Activated CD4-positive, alpha-beta memory T cell treated with anti-CD3 and anti-CD28 coated beads for 36 hours (primary cell): Measurements from ENCODE around the gene ENTPD6. TPM values are rescaled to one million over a fixed set of nuclear protein-coding genes. Genes with fewer than 3 reads are reported as not detected.
"Not testable (repeated sequence)": the region's sequence is repeated elsewhere in the genome, so short reads cannot be mapped to it uniquely, and the experiment has no call there.

ENCODE experiments used
- CTCF ChIA-PET: fragments of 350-600 bp; sonication (Branson Sonifier 250); formaldehyde crosslinking; loops from one replicate; lab custom pipeline; 2021; ENCODE audit warnings: antibody characterized with exemption, inconsistent platforms; lab: Charles Lee
- POLR2A ChIA-PET: fragments of 350-600 bp; sonication (Branson Sonifier 250); formaldehyde crosslinking; loops from one replicate; lab custom pipeline; 2021; ENCODE audit warnings: antibody characterized with exemption; lab: Charles Lee
- DNase-seq: peaks from one replicate; pipeline ENCODE4 v3.0.0-alpha.2; 2020
- H3K27ac Mint-ChIP-seq: one replicate; pipeline ENCODE4 v1.8.0; 2021; ENCODE audit warnings: mixed read lengths
- H3K27me3 Mint-ChIP-seq: one replicate; pipeline ENCODE4 v1.8.0; 2021; ENCODE audit warnings: mixed read lengths
- H3K36me3 Mint-ChIP-seq: one replicate; pipeline ENCODE4 v1.8.0; 2021; ENCODE audit warnings: mixed read lengths
- H3K4me1 Mint-ChIP-seq: one replicate; pipeline ENCODE4 v1.8.0; 2021; ENCODE audit warnings: low read depth, mixed read lengths
- H3K4me3 Mint-ChIP-seq: one replicate; pipeline ENCODE4 v1.8.0; 2021; ENCODE audit warnings: mild to moderate bottlenecking, mixed read lengths
- H3K9me3 Mint-ChIP-seq: one replicate; pipeline ENCODE4 v1.8.0; 2021; ENCODE audit warnings: mixed read lengths
- intact Hi-C: fragments of 100-400 bp; cut with micrococcal nuclease; formaldehyde crosslinking; loops from one replicate; pipeline ENCODE4 v1.15.1; 2023
- total RNA-seq, 2 experiments: library from RNA; stranded (reverse); gene quantifications; one replicate each; pipeline ENCODE4 v1.2.3, GENCODE V29; 2021

Gene ENTPD6
- total RNA-seq, 2 experiments from 2014 or later, result 48.5 to 51.0 TPM

DNA sequence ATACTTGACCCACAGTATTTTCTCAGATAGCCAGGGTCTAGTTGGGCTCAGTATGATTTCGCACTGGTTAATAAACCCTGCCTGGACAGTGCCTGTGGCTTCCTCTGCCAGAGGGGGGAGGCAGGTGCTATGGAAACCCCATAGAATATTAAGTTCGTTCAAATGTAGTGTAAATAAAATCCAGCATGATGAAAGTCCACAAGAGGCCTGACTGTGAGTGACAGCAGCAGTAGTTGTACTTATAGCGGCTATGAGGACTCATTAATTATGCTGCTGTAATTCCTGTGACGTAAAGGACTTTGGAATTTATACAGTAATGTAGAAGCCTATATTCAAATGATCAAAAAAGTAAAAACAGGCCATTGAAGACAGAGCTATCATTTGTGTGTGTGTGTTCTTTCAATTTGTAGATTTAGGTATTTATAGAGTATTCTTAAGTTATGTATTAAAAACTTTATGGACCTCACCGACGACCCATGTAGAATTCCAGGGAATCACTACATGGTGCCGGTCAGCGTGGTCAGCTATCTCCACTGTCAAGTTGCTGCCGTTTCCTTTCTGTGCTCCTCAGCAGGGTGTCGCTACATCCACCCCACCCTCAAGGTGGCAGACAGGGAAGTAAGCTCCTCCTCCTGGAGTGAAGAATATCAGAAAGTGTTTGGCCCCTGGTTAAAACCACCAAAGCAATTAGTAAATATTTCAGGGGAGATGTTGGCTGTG, 62.4 kb downstream of the ENTPD6 start:
- H3K36me3 Mint-ChIP-seq, result peaks cover 19% of the 10 kb centered on the region
- no peak overlapping the region for H3K4me3 Mint-ChIP-seq
- ChIA-PET CTCF (no interaction called here), POLR2A (no interaction called here)
- no peak overlapping the region for H3K27ac Mint-ChIP-seq
- no peaks in the 10 kb centered on the region for H3K27me3 Mint-ChIP-seq
- H3K9me3 Mint-ChIP-seq, result peaks cover 5% of the 10 kb centered on the region
- H3K4me1 Mint-ChIP-seq, result peaks cover 3% of the 10 kb centered on the region
- intact Hi-C loops, result no loop called here
- DNase-seq, result no peak

DNA sequence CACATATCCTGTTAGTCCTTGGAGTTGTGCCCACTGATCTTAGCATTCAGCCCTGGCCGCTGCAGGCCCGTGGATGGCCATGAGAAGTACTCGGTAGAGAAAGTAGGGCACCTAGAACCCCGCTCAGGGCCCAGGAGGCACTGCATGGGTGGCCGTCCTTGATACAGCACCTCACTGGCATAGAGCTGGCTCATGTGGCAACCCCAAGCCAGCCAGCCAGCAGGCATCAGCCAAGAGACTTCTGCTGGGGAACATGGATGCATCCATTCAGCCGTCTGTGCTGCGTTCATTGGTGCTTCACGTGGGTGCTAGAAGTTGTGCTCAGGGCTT, 62.9 kb downstream of the ENTPD6 start:
- no peaks in the 10 kb centered on the region for H3K27me3 Mint-ChIP-seq

DNA sequence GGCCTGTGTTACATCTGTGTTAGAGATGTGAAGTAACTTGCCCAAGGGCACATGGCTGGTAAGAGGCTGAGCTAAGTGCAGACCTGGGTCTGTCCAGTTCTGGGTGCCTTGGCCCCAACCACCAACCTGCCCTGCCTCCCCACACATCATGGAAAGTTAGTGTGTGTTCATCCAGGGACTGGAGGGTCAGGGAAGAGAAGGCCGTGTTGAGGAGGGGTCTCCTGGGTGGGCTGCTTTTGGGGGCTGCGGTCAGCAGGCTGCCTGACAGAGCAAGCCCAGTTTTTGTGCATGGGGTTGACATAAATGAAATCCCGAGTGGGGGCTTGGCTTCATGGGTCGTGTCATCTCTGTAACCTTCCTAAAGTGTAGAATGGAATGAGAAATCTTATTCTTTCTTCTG, 63.3 kb downstream of the ENTPD6 start:
- intact Hi-C loops, result no loop called here
- Mint-ChIP-seq H3K36me3 (peaks cover 23% of the 10 kb centered on the region), H3K4me1 (no peaks in the 10 kb centered on the region), H3K4me3 (no peak overlapping the region), H3K27ac (no peak overlapping the region), H3K9me3 (peaks cover 5% of the 10 kb centered on the region), H3K27me3 (no peaks in the 10 kb centered on the region)
- DNase-seq, result no peak
- ChIA-PET POLR2A (no interaction called here), CTCF (no interaction called here)

More for the DNA sequence above, 62.9 kb downstream of the ENTPD6 start:
- CTCF ChIA-PET, result no interaction called here
- DNase-seq, result no peak
- POLR2A ChIA-PET, result no interaction called here
- peaks cover 23% of the 10 kb centered on the region for H3K36me3 Mint-ChIP-seq
- H3K4me1 Mint-ChIP-seq, result no peaks in the 10 kb centered on the region
- intact Hi-C loops, result no loop called here
- H3K9me3 Mint-ChIP-seq, result peaks cover 5% of the 10 kb centered on the region
- no peak overlapping the region for H3K27ac Mint-ChIP-seq
- H3K4me3 Mint-ChIP-seq, result no peak overlapping the region

- Mint-ChIP-seq H3K27ac (no peak overlapping the region), H3K4me3 (no peak overlapping the region), H3K4me1 (no peaks in the 10 kb centered on the region), H3K27me3 (no peaks in the 10 kb centered on the region), H3K9me3 (peaks cover 10% of the 10 kb centered on the region), H3K36me3 (peaks cover 23% of the 10 kb centered on the region)
- DNase-seq, result no peak
- CTCF ChIA-PET, result no interaction called here
- intact Hi-C loops, result no loop called here
- POLR2A ChIA-PET, result no interaction called here
Measured at GRCh38 chr20:25259358-25259757, 63.8 kb downstream of the ENTPD6 start.

- CTCF ChIA-PET, result no interaction called here
- intact Hi-C loops, result no loop called here
Measured at GRCh38 chr20:25259788-25260254, 64.3 kb downstream of the ENTPD6 start.

GRCh38 chr20:25260770-25261437, 65.4 kb downstream of the ENTPD6 start:
- Mint-ChIP-seq H3K36me3 (peaks cover 28% of the 10 kb centered on the region), H3K9me3 (peaks cover 16% of the 10 kb centered on the region)
- H3K27ac Mint-ChIP-seq, DNase-seq, POLR2A ChIA-PET, H3K4me1 Mint-ChIP-seq, CTCF ChIA-PET, intact Hi-C loops, H3K27me3 Mint-ChIP-seq, H3K4me3 Mint-ChIP-seq: not testable (repeated sequence)

More at GRCh38 chr20:25259788-25260254, 64.3 kb downstream of the ENTPD6 start:
- peaks cover 15% of the 10 kb centered on the region for H3K9me3 Mint-ChIP-seq
- no peak overlapping the region for H3K27ac Mint-ChIP-seq
- H3K4me3 Mint-ChIP-seq, result no peak overlapping the region
- peaks cover 27% of the 10 kb centered on the region for H3K36me3 Mint-ChIP-seq
- DNase-seq, result no peak
- POLR2A ChIA-PET, result no interaction called here
- no peaks in the 10 kb centered on the region for H3K4me1 Mint-ChIP-seq
- no peaks in the 10 kb centered on the region for H3K27me3 Mint-ChIP-seq

DNA sequence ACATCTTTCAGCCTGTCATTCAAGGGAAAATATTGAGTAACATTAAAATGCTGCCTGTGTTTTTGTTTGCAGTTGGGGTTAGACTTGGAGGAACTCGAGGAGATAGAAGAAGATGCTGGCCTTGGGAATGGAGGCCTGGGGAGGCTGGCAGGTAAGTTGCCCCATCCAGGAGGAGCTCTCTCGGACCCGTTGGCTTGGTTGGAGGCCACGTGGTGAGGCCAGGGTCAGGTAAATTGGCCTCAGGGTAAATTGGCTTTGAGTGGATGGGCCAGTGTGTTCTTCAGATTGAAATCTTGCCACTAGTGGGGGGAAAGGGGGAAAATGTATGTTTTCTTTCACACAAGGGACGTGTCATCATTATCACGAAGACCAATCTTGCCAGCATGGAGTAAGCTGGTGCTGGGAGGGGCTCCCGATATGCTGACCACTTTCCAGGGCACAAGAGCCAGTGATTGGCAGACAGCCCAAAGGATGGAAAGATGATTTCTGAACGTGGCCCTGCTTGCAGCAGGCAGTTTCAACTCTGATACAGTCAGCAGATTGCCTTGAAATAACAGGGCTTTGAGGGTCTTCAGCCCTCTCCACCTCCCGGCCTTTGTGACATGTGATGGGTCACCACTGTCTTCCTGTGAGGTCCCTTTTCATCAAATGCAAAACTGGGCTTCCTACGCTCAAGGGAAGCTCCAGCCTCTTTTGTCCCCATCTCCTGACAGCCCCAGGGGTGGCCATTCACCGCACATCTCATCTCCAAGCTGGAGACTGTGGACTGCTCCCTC, 73.7 kb downstream of the ENTPD6 start:
- H3K27ac Mint-ChIP-seq, result no peak overlapping the region
- no peaks in the 10 kb centered on the region for H3K4me1 Mint-ChIP-seq
- intact Hi-C loops, result no loop called here
- no peaks in the 10 kb centered on the region for H3K27me3 Mint-ChIP-seq
- ChIA-PET POLR2A (no interaction called here), CTCF (no interaction called here)
- no peak overlapping the region for H3K4me3 Mint-ChIP-seq
- no peak for DNase-seq
- peaks cover 10% of the 10 kb centered on the region for H3K36me3 Mint-ChIP-seq
- peaks cover 7% of the 10 kb centered on the region for H3K9me3 Mint-ChIP-seq

DNA sequence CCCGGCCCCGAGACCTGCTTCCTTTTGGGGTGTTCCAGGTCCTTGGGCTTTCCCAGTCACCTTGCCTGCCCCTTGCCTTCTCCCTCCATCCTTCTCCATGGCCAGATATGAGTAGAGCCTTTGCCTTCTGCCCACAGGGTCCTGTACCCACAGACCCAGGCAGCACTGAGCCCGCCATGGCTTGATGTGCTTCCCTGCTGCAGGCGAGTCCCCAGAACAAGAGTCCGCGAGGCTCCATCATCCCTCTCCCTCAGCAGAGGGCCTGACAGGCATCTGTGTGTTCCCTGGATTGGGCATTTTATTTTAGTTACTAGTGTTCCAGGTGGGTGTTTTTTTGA, 74.3 kb downstream of the ENTPD6 start:
- H3K9me3 Mint-ChIP-seq, result peaks cover 1% of the 10 kb centered on the region
- no peak overlapping the region for H3K27ac Mint-ChIP-seq
- H3K4me1 Mint-ChIP-seq, result no peaks in the 10 kb centered on the region
- H3K36me3 Mint-ChIP-seq, result peaks cover 7% of the 10 kb centered on the region
- POLR2A ChIA-PET, result no interaction called here
- CTCF ChIA-PET, result no interaction called here
- no peaks in the 10 kb centered on the region for H3K27me3 Mint-ChIP-seq
- no peak overlapping the region for H3K4me3 Mint-ChIP-seq
- intact Hi-C loops, result no loop called here
- no peak for DNase-seq

GRCh38 chr20:25270829-25271251, 75.3 kb downstream of the ENTPD6 start:
- POLR2A ChIA-PET, result no interaction called here
- CTCF ChIA-PET, result no interaction called here
- no peak overlapping the region for H3K4me3 Mint-ChIP-seq
- peaks cover 6% of the 10 kb centered on the region for H3K36me3 Mint-ChIP-seq
- DNase-seq, result peak; percentile 3
- H3K27me3 Mint-ChIP-seq, result no peaks in the 10 kb centered on the region
- intact Hi-C loops, result no loop called here
- no peaks in the 10 kb centered on the region for H3K9me3 Mint-ChIP-seq
- no peaks in the 10 kb centered on the region for H3K4me1 Mint-ChIP-seq
- no peak overlapping the region for H3K27ac Mint-ChIP-seq

GRCh38 chr20:25271486-25272222, 76.1 kb downstream of the ENTPD6 start:
- ChIA-PET POLR2A (no interaction called here), CTCF (no interaction called here)
- Mint-ChIP-seq H3K9me3 (no peaks in the 10 kb centered on the region), H3K4me1 (no peaks in the 10 kb centered on the region), H3K27me3 (no peaks in the 10 kb centered on the region), H3K36me3 (peaks cover 6% of the 10 kb centered on the region), H3K4me3 (no peak overlapping the region), H3K27ac (no peak overlapping the region)
- no peak for DNase-seq
- intact Hi-C loops, result no loop called here

DNA sequence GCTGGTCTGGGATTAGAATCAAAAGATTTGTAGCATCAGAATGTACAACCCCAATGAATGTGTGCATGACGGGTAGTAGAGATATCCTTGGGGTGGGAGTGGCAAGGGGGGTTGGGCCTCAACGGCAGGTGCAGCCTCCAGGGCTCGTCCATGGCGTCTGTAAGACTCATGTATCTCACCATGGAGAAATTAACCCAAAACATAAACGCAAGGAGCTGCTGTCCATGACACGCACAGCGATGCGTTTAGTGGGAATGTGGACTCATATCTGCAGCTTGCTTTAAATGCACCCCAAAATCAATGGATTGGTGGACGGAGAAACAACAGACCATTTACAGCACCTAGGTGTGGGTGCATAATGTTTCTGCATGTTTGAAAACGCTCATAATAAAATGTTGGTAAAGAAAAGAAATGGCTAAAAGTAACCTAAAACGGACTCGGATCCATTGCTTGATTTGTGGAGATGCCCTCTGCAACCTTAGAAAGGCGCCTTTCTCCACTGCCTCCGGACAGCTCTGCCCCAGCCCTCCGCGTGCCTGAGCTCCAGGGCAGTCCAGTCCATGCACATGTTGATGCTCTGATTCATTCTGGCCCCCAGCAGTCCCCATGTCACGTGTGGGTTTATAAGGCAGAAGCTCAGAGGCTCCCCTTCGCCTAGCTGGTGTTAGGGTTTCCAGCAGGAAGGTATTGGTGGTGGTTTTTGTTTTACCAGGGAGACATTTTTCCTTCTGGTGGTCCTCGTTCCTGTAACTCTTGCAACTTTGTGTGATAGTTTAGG, 76.9 kb downstream of the ENTPD6 start:
- Mint-ChIP-seq H3K9me3 (no peaks in the 10 kb centered on the region), H3K4me1 (no peaks in the 10 kb centered on the region), H3K27me3 (no peaks in the 10 kb centered on the region), H3K4me3 (no peak overlapping the region), H3K27ac (no peak overlapping the region), H3K36me3 (peaks cover 6% of the 10 kb centered on the region)
- ChIA-PET POLR2A (no interaction called here), CTCF (interaction anchor here (1.5 kb wide), 1 partner anchor 23 kb away, joined by 3 read pairs; no protein-coding TSS in a partner anchor)
- intact Hi-C loops, result no loop called here
- peak; percentile 4 for DNase-seq
